GM12878 (cell line): Measurements from ENCODE around the gene C9.

Experiments used
- RBBP5 ChIP-seq: fragments of 200-600 bp; sonication (generic); conservative IDR thresholded peaks from 2 replicates; pipeline ENCODE4 v1.6.1; 2016
- SPI1 ChIP-seq: IDR thresholded peaks from 2 replicates; pipeline ENCODE4 v1.6.1; 2011; ENCODE audit warnings: low read depth, mild to moderate bottlenecking, low read length, moderate library complexity, borderline replicate concordance; ENCODE audit not compliant: insufficient read depth

DNA sequence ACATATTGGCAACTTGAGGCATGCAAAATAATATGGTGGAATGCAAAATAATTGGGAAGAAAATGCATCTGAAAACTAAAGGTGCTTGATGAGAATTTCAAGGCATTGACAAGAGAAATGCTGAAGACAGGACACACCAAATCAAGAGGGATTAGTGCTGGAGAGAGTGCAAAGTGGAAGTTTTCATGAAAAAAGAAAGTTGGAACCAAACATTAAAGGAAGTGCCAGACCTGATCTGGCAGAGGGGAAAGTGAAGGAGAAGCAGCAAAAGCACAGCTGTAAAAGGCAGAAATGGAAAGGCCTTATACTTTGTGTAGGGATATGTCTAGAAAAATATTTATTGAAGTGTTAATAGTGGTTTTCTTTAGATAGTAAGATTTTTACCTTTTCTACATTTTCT, 109.6 kb downstream of the C9 start:
- TF ChIP-seq RBBP5, result no peak
- no peak for TF ChIP-seq SPI1
